K562 (cell line): Measurements from ENCODE around the gene PPT2. TPM values are rescaled to one million over a fixed set of nuclear protein-coding genes. Genes with fewer than 3 reads are reported as not detected.

Source experiments
- ARID1B ChIP-seq: fragments of 450-650 bp; IDR thresholded peaks from 2 replicates; pipeline ENCODE4 v1.6.1; 2016; ENCODE audit warnings: antibody characterized with exemption, mild to moderate bottlenecking, inconsistent platforms
- DIDO1 ChIP-seq: fragments of 450-650 bp; IDR thresholded peaks from 2 replicates; pipeline ENCODE4 v1.6.1; 2016; ENCODE audit warnings: low read depth, missing biosample characterization, missing genetic modification characterization
- FOXK2 ChIP-seq, 2 experiments: fragments of 450-650 bp; IDR thresholded peaks in 1 of 2; conservative IDR thresholded peaks in 1 of 2; 2 replicates each; pipeline ENCODE4 v1.6.1; 2016; ENCODE audit warnings: low read depth in 2 of 2, mild to moderate bottlenecking in 1 of 2
- HDAC1 ChIP-seq, 2 experiments: fragments of 450-650 bp; IDR thresholded peaks; 2 replicates each; pipeline ENCODE4 v1.6.1; 2016 to 2017; ENCODE audit warnings: inconsistent platforms in 1 of 2, mild to moderate bottlenecking in 1 of 2, moderate library complexity in 1 of 2
- HINFP ChIP-seq: fragments of 450-650 bp; conservative IDR thresholded peaks from 2 replicates; pipeline ENCODE4 v1.6.1; 2016; ENCODE audit warnings: missing genetic modification characterization, low read depth, mild to moderate bottlenecking, control low read depth, missing compliant biosample characterization
- KLF13 ChIP-seq: fragments of 450-650 bp; IDR thresholded peaks from 2 replicates; pipeline ENCODE4 v1.6.1; 2016; ENCODE audit warnings: missing genetic modification characterization, low read depth, mild to moderate bottlenecking, missing compliant biosample characterization, moderate library complexity, borderline replicate concordance
- MECOM ChIP-seq: fragments of 250-450 bp; sonication (Bioruptor Pico); IDR thresholded peaks from 2 replicates; pipeline ENCODE4 v1.8.0; 2022; ENCODE audit warnings: inconsistent platforms
- MED1 ChIP-seq: sonication (generic); formaldehyde crosslinking; IDR thresholded peaks from 2 replicates; pipeline ENCODE4 v1.8.1; 2023; ENCODE audit warnings: missing genetic modification reagents, borderline replicate concordance
- NRF1 ChIP-seq, 2 experiments: fragments of 450-650 bp; IDR thresholded peaks in 1 of 2; conservative IDR thresholded peaks in 1 of 2; 2 replicates each; pipeline ENCODE4 v1.6.1; 2014; ENCODE audit warnings: mild to moderate bottlenecking in 2 of 2
- POLR3G ChIP-seq: IDR thresholded peaks from 2 replicates; pipeline ENCODE4 v1.6.1; 2011; ENCODE audit not compliant: insufficient read length, insufficient replicate concordance; ENCODE audit errors: extremely low read depth
- PRPF4 ChIP-seq: fragments of 200-400 bp; formaldehyde crosslinking; IDR thresholded peaks from one replicate; pipeline ENCODE4 v1.6.1; 2017; ENCODE audit warnings: low read length, low read depth, mild to moderate bottlenecking; ENCODE audit not compliant: insufficient read depth, poor library complexity, severe bottlenecking
- SMARCC2 ChIP-seq: fragments of 450-650 bp; IDR thresholded peaks from 2 replicates; pipeline ENCODE4 v1.6.1; 2017; ENCODE audit warnings: antibody characterized with exemption, moderate library complexity, mild to moderate bottlenecking, low read depth
- TCF15 ChIP-seq: fragments of 250-450 bp; sonication (Bioruptor Pico); IDR thresholded peaks from 2 replicates; pipeline ENCODE4 v1.8.0; 2022; ENCODE audit warnings: moderate library complexity, mild to moderate bottlenecking, inconsistent platforms
- TFAP4 ChIP-seq: sonication (generic); formaldehyde crosslinking; IDR thresholded peaks from 2 replicates; pipeline ENCODE4 v1.8.0; 2022; ENCODE audit warnings: missing genetic modification reagents, mild to moderate bottlenecking, moderate library complexity, borderline replicate concordance
- UBTF ChIP-seq, 2 experiments: IDR thresholded peaks; 2 replicates each; pipeline ENCODE4 v1.6.1; 2012; ENCODE audit warnings: improper control_type of control experiment in 2 of 2, low read depth in 2 of 2, low read length in 2 of 2, borderline replicate concordance in 1 of 2
- ZBED1 ChIP-seq: IDR thresholded peaks from 2 replicates; pipeline ENCODE4 v1.6.1; 2014
- ZC3H4 ChIP-seq: sonication (generic); formaldehyde crosslinking; IDR thresholded peaks from 2 replicates; pipeline ENCODE4 v1.9.0; 2021; ENCODE audit warnings: missing genetic modification reagents, borderline replicate concordance
- ZNF23 ChIP-seq: fragments of 250-450 bp; sonication (Bioruptor Pico); IDR thresholded peaks from 2 replicates; pipeline ENCODE4 v1.4.0; 2020; ENCODE audit warnings: mild to moderate bottlenecking
- ZNF395 ChIP-seq: fragments of 200-800 bp; sonication (Bioruptor generic); IDR thresholded peaks from 2 replicates; pipeline ENCODE4 v1.6.1; 2017; ENCODE audit warnings: missing genetic modification characterization, missing compliant biosample characterization
- ZNF561 ChIP-seq: fragments of 450-650 bp; formaldehyde crosslinking; conservative IDR thresholded peaks from 2 replicates; pipeline ENCODE4 v1.4.0; 2020; ENCODE audit warnings: mild to moderate bottlenecking, moderate library complexity
- ZSCAN29 ChIP-seq: fragments of 450-650 bp; IDR thresholded peaks from 2 replicates; pipeline ENCODE4 v1.6.1; 2017
- polyA plus RNA-seq, 8 experiments: library from polyadenylated mRNA; depleted of rRNA in 4 of 8; stranded (reverse) in 5 of 8; unstranded in 3 of 8; fragments of >200 nt; fragmentation: Nextera tagmentation in 2 of 8; fragmentation: Illumina TruSeq in 1 of 8; extraction: Ambion mirVana in 2 of 8; extraction: Trizol in 1 of 8; gene quantifications; 2 replicates each; pipeline versions ENCODE4 v1.2.1 to v1.2.3, GENCODE V29; 2011 to 2014; ENCODE audit warnings: inconsistent platforms in 1 of 8, missing spikeins in 1 of 8
- total RNA-seq, 7 experiments: library from RNA; depleted of rRNA in 6 of 7; stranded (reverse); fragments of >200 nt in 6 of 7; fragmentation: Illumina TruSeq in 2 of 7; extraction: Trizol in 2 of 7; gene quantifications; 2 replicates each; pipeline versions ENCODE4 v1.2.1 to v1.2.3, GENCODE V29; 2011 to 2021; ENCODE audit warnings: low replicate concordance in 1 of 7

PPT2 gene
- total and polyA plus RNA-seq, 9 of the 15 experiments (the other 6 are each of a cell fraction or from before 2014, with no cell fraction given): 27.4 to 98.8 (median 69.9) TPM

GRCh38 chr6:32188381-32189068 lies 34.6 kb downstream of the PPT2 start (continued):
- TF ChIP-seq UBTF (IDR thresholded peaks at IDR 0.05; ENCODE audit: borderline replicate concordance in 1 of 2, low read depth in 2 of 2, low read length in 2 of 2) (no peak), DIDO1 (tag) (no peak), HINFP (tag) (0 out of 2 replicates have a peak, but pooled peaks have one; percentile 13), NRF1 (conservative IDR thresholded peaks at IDR 0.05 in 1 of 2, IDR thresholded peaks at IDR 0.05 in 1 of 2) (0 out of 4 replicates have a peak, but pooled peaks of 1 of the 2 experiments have one; percentile 19), ZBED1 (no peak), KLF13 (tag) (peak; percentile 68; the same call in 1 of the 2 replicates), ARID1B (0 out of 2 replicates have a peak, but pooled peaks have one; percentile 20), ZNF395 (CRISPR knock-in tag) (no peak), MED1 (CRISPR knock-in tag) (no peak), TFAP4 (CRISPR knock-in tag) (peak; percentile 92), HDAC1 (IDR thresholded peaks at IDR 0.05) (peak in 1 of 2 experiments; percentile 48; a peak in 1 of 4 replicates), MECOM (CRISPR knock-in tag) (no peak), ZNF23 (CRISPR knock-in tag) (no peak), ZC3H4 (CRISPR knock-in tag) (no peak), ZNF561 (CRISPR knock-in tag) (no peak), POLR3G (no peak), SMARCC2 (no peak), FOXK2 (conservative IDR thresholded peaks at IDR 0.05 in 1 of 2, IDR thresholded peaks at IDR 0.05 in 1 of 2; ENCODE audit: low read depth in 2 of 2) (0 out of 4 replicates have a peak, but pooled peaks of 1 of the 2 experiments have one; percentile 12), PRPF4 (no peak), TCF15 (no peak), ZSCAN29 (0 out of 2 replicates have a peak, but pooled peaks have one; percentile 20)
